GM12801 (cell line): ENCODE results near the gene CREB5.

Experiments
- CTCF ChIP-seq: IDR thresholded peaks from one replicate; pipeline ENCODE4 v1.5.1; 2011; ENCODE audit warnings: control low read depth; ENCODE audit not compliant: insufficient read length; ENCODE audit errors: extremely low read depth

Gene CREB5

DNA sequence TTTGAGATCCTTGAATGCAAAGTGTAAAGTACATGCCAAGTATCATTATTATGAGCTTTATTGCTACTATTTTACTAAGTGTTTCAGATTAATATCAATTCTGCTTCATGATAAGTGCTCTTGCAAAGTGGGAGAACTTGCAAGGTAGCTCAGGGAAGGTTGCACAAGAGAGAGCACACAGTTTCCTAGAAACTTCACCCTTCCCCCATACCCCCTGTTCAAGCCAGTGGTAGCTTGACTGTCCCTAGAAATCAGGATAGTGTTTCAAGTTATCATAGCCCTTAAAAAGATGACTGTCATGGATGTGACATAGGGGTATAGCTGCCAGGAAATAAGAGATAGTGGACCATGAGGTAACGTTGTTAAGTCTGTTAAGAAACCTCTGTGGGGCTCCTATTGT lies 294.3 kb downstream of the CREB5 start:
- TF ChIP-seq CTCF, result no peak

GRCh38 chr7:28707291-28707690 lies 295.0 kb downstream of the CREB5 start:
- TF ChIP-seq CTCF, result no peak

DNA sequence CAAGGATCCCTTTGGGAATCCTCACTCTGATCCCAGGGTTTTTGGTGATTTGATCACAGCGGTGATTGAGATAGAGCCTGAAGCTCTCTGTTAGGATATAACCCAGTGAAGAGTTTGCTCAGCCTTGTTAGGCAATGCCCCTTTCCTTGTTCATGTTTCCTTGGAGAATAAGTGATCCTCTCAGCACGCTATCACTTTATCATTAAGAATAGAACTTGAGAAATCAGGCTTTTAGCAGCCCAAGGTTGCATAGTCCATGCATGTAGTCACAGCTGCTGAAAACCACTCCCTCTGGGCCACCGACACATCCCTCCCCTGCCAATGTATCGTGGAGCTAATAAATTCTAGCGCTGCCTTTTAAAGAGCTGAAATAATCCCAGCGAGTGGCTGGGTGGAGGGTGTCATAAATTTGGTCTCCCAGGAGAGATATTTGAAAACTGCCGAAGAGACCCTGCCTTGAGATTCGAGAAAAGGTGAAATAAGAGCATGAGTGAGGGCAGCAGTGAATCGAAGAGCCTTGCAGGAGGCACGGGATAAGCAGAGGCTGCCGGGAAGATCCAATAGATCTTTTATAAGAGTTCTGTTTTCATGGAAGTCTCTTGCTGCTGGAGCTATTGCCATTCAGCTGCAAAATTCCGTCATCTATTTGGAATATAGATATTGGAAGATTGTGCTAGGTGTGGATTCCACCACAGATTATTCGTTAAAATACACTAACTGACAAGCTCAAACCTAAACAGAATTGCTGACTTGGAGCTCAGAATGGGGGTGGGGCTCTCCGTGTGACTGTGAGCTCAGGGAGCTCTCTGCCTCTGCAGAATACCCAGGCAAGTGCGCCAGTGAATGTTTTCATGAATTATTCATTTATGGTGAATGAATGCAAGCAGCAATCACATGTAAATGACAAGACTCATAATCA lies 296.0 kb downstream of the CREB5 start:
- no peak for TF ChIP-seq CTCF

DNA sequence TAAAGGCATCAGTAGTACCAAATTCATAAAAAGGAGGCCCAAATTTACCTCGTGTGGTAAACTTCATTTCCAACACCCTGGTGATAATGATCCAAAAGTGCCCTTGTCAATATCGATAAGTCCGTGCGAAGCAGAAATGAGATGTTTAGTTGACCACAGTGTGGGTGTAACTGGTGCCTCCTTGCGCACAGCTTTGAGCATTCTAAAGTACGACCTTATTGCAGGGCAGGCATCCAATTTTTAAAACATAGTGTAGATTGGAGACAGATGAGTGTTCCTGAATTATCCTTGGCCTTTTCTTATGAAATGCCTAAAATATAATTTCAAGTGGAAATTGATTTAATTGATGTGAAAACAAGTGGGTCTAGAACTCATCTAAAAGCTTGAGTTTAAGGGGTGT lies 297.4 kb downstream of the CREB5 start:
- TF ChIP-seq CTCF, result no peak

- no peak for TF ChIP-seq CTCF
These were observed 298.8 kb downstream of the CREB5 start for GRCh38 chr7:28711114-28711513.

- no peak for TF ChIP-seq CTCF
These were observed 302.3 kb downstream of the CREB5 start for GRCh38 chr7:28714459-28715120.

- no peak for TF ChIP-seq CTCF
These were observed 305.2 kb downstream of the CREB5 start for GRCh38 chr7:28717445-28718054.
